BJ (cell line): Measurements from ENCODE around the gene ARHGAP25. TPM values are rescaled to one million over a fixed set of nuclear protein-coding genes. Genes with fewer than 3 reads are reported as not detected.

ENCODE experiments used
- CTCF ChIA-PET: fragments of 350-600 bp; formaldehyde crosslinking; extraction: SDS; loops from one replicate; lab custom pipeline; 2021; ENCODE audit warnings: antibody characterized with exemption, inconsistent platforms; lab: Yijun Ruan, JAX
- POLR2A ChIA-PET: fragments of 300-600 bp; sonication (Branson Sonifier 250); formaldehyde crosslinking; extraction: SDS; loops from one replicate; lab custom pipeline; 2021; ENCODE audit warnings: antibody characterized with exemption; lab: Charles Lee
- DNase-seq: peaks from one replicate; pipeline ENCODE4 v3.0.0-alpha.2; 2011; ENCODE audit warnings: low read depth
- H3K27me3 ChIP-seq: 2 replicates; pipeline ENCODE4 v1.6.0; 2011; ENCODE audit warnings: low read length; ENCODE audit not compliant: control insufficient read depth, insufficient read depth
- H3K36me3 ChIP-seq: 2 replicates; pipeline ENCODE4 v1.5.1; 2011; ENCODE audit warnings: low read length; ENCODE audit not compliant: control insufficient read depth, insufficient read depth
- H3K4me3 ChIP-seq: 2 replicates; pipeline ENCODE4 v1.5.1; 2011; ENCODE audit warnings: low read depth, mild to moderate bottlenecking, control low read depth, low read length
- polyA plus RNA-seq: library from polyadenylated mRNA; depleted of rRNA; stranded (reverse); fragments of >200 nt; gene quantifications from 2 replicates; pipeline ENCODE4 v1.2.3, GENCODE V29; 2011
- TF ChIP-seq, protein P1 (sequence below): IDR thresholded peaks from 2 replicates; pipeline ENCODE4 v1.5.1; 2011; ENCODE audit warnings: low read depth, mild to moderate bottlenecking, control low read depth, inconsistent platforms, low read length, moderate library complexity; ENCODE audit not compliant: insufficient read depth

The ARHGAP25 gene
- polyA plus RNA-seq, 1 experiment: not detected

DNA sequence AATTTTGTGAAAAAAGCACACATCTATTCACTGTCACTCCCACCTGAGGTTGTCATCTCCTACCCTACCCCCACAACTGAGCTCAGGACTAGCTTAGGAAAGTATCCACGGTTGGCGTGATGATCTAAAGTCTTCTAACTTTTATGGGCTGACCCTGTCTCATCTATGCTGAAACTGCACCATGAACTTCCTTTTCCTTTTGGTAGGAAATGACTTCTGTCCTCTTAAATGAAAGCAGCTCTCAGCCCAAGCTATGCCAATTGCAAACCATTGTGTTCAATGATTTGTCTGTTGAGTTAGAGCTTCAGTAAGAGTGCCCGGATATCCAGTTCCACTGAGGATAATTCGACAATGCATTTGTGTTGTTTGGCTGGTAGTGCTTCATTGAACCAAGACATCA is 52.7 kb downstream of the ARHGAP25 start:
- H3K36me3 ChIP-seq: no peaks in the 10 kb centered on the region
- TF ChIP-seq, protein P1, sequence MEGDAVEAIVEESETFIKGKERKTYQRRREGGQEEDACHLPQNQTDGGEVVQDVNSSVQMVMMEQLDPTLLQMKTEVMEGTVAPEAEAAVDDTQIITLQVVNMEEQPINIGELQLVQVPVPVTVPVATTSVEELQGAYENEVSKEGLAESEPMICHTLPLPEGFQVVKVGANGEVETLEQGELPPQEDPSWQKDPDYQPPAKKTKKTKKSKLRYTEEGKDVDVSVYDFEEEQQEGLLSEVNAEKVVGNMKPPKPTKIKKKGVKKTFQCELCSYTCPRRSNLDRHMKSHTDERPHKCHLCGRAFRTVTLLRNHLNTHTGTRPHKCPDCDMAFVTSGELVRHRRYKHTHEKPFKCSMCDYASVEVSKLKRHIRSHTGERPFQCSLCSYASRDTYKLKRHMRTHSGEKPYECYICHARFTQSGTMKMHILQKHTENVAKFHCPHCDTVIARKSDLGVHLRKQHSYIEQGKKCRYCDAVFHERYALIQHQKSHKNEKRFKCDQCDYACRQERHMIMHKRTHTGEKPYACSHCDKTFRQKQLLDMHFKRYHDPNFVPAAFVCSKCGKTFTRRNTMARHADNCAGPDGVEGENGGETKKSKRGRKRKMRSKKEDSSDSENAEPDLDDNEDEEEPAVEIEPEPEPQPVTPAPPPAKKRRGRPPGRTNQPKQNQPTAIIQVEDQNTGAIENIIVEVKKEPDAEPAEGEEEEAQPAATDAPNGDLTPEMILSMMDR: no peak
- H3K4me3 ChIP-seq: no peak overlapping the region
- DNase-seq: no peak
- H3K27me3 ChIP-seq: peaks cover 12% of the 10 kb centered on the region
- CTCF ChIA-PET: no interaction called here
- POLR2A ChIA-PET: no interaction called here

- ChIA-PET POLR2A (no interaction called here), CTCF (interaction anchor here (1.4 to 1.5 kb wide), 2 partner anchors 32 to 38 kb away, joined by 3 read pairs; no protein-coding TSS in a partner anchor)
- Histone ChIP-seq H3K4me3 (no peak overlapping the region), H3K27me3 (peaks cover 11% of the 10 kb centered on the region), H3K36me3 (no peaks in the 10 kb centered on the region)
- no peak for DNase-seq
- TF ChIP-seq, protein P1: no peak
These were observed 55.0 kb downstream of the ARHGAP25 start for GRCh38 chr2:68789603-68790002.

DNA sequence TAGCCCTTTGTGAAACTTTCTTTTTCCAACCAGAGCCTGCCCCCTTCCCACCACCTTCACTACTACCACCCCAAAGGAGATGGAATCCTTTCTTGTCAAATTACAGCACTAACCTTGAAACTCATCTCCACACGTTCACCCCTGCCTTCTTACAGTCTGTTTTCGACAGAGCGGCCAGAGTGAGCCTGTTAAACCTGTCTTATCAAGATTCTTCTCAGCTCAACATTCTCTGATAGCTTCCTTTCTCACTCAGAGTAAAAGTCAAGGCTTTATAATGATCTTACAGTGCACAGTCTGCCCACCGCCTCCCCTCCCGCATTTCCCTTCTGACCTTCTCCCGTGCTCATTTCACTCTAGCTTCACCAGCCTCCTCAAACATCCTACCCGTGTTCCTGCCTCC is 56.0 kb downstream of the ARHGAP25 start:
- Histone ChIP-seq H3K36me3 (no peaks in the 10 kb centered on the region), H3K27me3 (peaks cover 8% of the 10 kb centered on the region), H3K4me3 (no peak overlapping the region)
- DNase-seq: no peak
- POLR2A ChIA-PET: no interaction called here
- TF ChIP-seq, protein P1: no peak
- CTCF ChIA-PET: no interaction called here

DNA sequence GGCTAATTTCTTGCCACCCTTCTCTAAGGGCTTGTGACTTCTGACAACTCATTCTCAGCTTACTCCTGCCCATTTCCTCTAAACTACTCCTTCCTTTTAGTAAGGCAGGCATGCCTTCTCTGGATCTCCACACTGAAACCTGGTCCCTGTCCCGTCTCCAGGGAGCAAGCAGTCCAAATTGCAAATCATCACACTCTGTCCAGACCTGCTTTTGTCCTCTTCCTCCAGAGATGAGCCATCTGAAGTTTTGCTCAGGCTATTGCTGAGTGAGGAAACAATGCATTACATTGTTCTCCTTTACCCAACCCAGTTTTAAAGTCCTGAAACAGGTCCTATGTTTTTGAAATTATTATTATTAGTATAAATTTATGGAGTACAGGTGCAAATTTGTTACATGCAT is 57.3 kb downstream of the ARHGAP25 start:
- TF ChIP-seq, protein P1: no peak
- Histone ChIP-seq H3K36me3 (no peaks in the 10 kb centered on the region), H3K4me3 (no peak overlapping the region), H3K27me3 (peaks cover 6% of the 10 kb centered on the region)
- DNase-seq: no peak
- POLR2A ChIA-PET: no interaction called here
- CTCF ChIA-PET: interaction anchor here (0.7 kb wide), 1 partner anchor 16 kb away, joined by 4 read pairs; no protein-coding TSS in a partner anchor

DNA sequence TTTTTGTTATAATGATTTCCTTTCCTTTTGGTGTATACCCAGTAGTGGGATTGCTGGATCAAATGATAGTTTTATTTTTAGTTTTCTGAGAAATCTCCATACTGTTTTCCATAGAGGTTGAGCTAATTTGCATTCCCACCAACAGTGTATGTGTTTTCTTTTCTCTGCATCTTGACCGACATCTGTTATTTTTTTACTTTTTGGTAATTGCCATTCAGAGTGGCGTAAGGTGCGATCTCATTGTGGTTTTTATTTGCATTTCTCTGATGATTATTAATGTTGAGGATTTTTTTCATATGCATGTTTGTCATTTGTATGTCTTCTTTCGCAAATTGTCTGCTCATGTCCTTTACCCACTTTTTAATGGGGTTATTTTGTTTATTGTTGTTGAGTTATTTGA is 58.1 kb downstream of the ARHGAP25 start:
- CTCF ChIA-PET: interaction anchor here (0.9 kb wide), 1 partner anchor 84 kb away, joined by 3 read pairs; no protein-coding TSS in a partner anchor
- Histone ChIP-seq H3K27me3 (peaks cover 6% of the 10 kb centered on the region), H3K36me3 (no peaks in the 10 kb centered on the region), H3K4me3 (no peak overlapping the region)
- TF ChIP-seq, protein P1: no peak
- no peak for DNase-seq
- POLR2A ChIA-PET: no interaction called here
